A549 treated with dexamethasone at 1 μM for 4 hours (cell line): ENCODE data around the gene TAS2R5. TPM values are rescaled to one million over a fixed set of nuclear protein-coding genes. Genes with fewer than 3 reads are reported as not detected.

ENCODE experiments used
- total RNA-seq: library from RNA; stranded (reverse); fragments of 200-300 nt; extraction: Qiagen RNA extraction; gene quantifications from 5 replicates; pipeline ENCODE4 v1.2.3, GENCODE V29; 2022

TAS2R5 gene, protein sequence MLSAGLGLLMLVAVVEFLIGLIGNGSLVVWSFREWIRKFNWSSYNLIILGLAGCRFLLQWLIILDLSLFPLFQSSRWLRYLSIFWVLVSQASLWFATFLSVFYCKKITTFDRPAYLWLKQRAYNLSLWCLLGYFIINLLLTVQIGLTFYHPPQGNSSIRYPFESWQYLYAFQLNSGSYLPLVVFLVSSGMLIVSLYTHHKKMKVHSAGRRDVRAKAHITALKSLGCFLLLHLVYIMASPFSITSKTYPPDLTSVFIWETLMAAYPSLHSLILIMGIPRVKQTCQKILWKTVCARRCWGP
- 0.26 to 0.50 TPM (median 0.43 TPM) in 5 replicates for total RNA-seq

DNA sequence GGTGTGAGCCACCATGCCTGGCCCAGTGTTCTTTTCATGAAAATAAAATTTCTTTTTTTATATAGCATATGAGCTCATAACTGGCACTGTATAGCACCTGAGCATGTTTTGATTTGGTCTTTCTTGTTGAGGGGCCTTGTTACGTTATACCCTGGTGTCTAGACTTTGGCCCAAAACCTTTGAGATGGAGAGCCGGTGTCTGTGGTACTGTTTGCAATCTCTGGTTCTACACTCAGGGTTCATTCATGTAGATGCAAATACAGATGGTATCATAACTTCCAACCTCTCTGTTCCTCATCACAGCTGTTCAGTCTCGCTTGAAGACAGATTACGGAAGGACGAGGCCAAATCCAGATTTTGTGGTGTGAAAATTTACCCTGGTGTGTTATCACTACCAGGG, at the start of gene TAS2R5:
Gene TAS2R5 (plus strand): TSS at position 301 of the 400 bp plus-strand sequence. CDS start 145 bp downstream, outside the sequence.

DNA sequence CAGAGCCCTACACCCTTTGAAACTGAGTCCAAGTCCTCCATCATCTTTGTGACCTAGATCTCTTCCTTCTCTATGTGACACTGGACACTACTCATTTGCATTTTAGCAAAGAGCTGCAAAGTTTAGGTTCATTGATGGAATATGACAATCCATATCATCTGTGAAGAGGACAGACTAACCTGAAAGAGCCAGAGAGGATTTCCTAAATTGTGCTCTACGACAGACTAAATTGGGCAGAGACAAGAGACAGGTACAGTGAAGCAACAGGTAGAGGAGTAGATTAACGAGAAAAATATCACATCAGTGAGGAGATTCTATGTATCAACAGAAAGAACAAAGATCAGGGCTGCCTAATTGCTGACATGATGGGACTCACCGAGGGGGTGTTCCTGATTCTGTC, 26.2 kb upstream of the TAS2R5 start, which contains the start of gene TAS2R3:
Gene TAS2R3 (plus strand): TSS at position 301 of the 400 bp plus-strand sequence. CDS start 62 bp downstream, at position 363.

GRCh38 chr7:141776374-141776773, 13.6 kb upstream of the TAS2R5 start, which contains the start of gene TAS2R4:
Gene TAS2R4, plus strand, starts transcription at chr7:141776674. Its CDS starts 1,815 bp downstream, at chr7:141778489.

Other genes starting within 250 kb of the TAS2R5 start
- gene AGK, start 238.8 kb upstream of the TAS2R5 start, total RNA-seq = 26.8 to 33.3 TPM (median 31.8 TPM) in 5 replicates
- 4.6 to 6.8 TPM (median 6.1 TPM) in 5 replicates for gene DENND11, start 88.1 kb upstream of the TAS2R5 start, total RNA-seq
- gene WEE2, start 81.9 kb upstream of the TAS2R5 start, total RNA-seq = not detected in 5 replicates
- gene SSBP1, start 51.9 kb upstream of the TAS2R5 start, total RNA-seq = 280 to 363 TPM (median 299 TPM) in 5 replicates
- gene TAS2R3, start 26.1 kb upstream of the TAS2R5 start, total RNA-seq = 0.10 TPM in 1 of 5 replicates, not detected in the others
- gene TAS2R4, start 13.5 kb upstream of the TAS2R5 start, total RNA-seq = 0.11 to 0.17 TPM (median 0.11 TPM) in 5 replicates
- not detected in 5 replicates for gene PRSS37, start 51.3 kb downstream of the TAS2R5 start, total RNA-seq
- gene OR9A4, start 126.2 kb downstream of the TAS2R5 start, total RNA-seq = not detected in 5 replicates
- gene CLEC5A, start 156.8 kb downstream of the TAS2R5 start, total RNA-seq = not detected in 5 replicates
- not detected in 5 replicates for gene TAS2R38, start 183.6 kb downstream of the TAS2R5 start, total RNA-seq
- gene MGAM, start 205.7 kb downstream of the TAS2R5 start, total RNA-seq = 0.54 to 0.94 TPM (median 0.79 TPM) in 5 replicates